GM12878 (cell line): ENCODE data around the gene MPDZ. TPM values are rescaled to one million over a fixed set of nuclear protein-coding genes. Genes with fewer than 3 reads are reported as not detected.

Experiments
- ATAC-seq: fragments of 200-7000 bp; cut with Tn5 transposase; 3 replicates; pipeline ENCODE4 v1.9.1; 2020; ENCODE audit warnings: mild to moderate bottlenecking, moderate library complexity
- BruUV-seq: library from RNA; stranded (reverse); fragments of 400-500 nt; replicated peaks from 2 replicates; lab custom pipeline; 2021; lab: Mats Ljungman, UMichigan
- CTCF ChIA-PET: fragments of 300-600 bp; sonication (Branson Sonifier 250); formaldehyde crosslinking; extraction: SDS; loops from one replicate; lab custom pipeline; 2021; ENCODE audit warnings: inconsistent platforms; lab: Yijun Ruan, JAX
- POLR2A ChIA-PET: fragments of 350-600 bp; formaldehyde crosslinking; extraction: SDS; loops from one replicate; lab custom pipeline; 2021; ENCODE audit warnings: inconsistent platforms; lab: Charles Lee
- RAD21 ChIA-PET: fragments of 300-600 bp; sonication (Branson Sonifier 250); formaldehyde crosslinking; loops from one replicate; lab custom pipeline; 2023; ENCODE audit warnings: antibody characterized with exemption; ENCODE audit not compliant: unreplicated experiment; lab: Charles Lee
- SMC1A ChIA-PET: fragments of 300-600 bp; sonication (Branson Sonifier 250); formaldehyde crosslinking; loops from one replicate; lab custom pipeline; 2023; ENCODE audit not compliant: unreplicated experiment, uncharacterized antibody; lab: Charles Lee
- DNase-seq: peaks from one replicate; pipeline ENCODE4 v3.0.0-alpha.2; 2011; ENCODE audit warnings: low read depth, low spot score
- FAIRE-seq: peaks from 3 replicates; lab custom pipeline; 2011; peaks lifted over from hg19 to GRCh38; lab: Jason Lieb, UNC
- H2AFZ ChIP-seq: 2 replicates; pipeline ENCODE4 v1.6.0; 2011; ENCODE audit warnings: low read depth, low read length, control low read depth; ENCODE audit not compliant: control insufficient read depth
- H3K27ac ChIP-seq: 2 replicates; pipeline ENCODE4 v1.5.1; 2011; ENCODE audit warnings: control low read depth; ENCODE audit not compliant: control insufficient read depth, insufficient read depth
- H3K27me3 ChIP-seq, 2 experiments: replicated peaks in 1 of 2; 2 replicates each; pipeline versions ENCODE4 v1.6.0 to v1.6.1; 2011; ENCODE audit warnings: low read length in 1 of 2; ENCODE audit not compliant: control insufficient read depth in 2 of 2, insufficient read depth in 2 of 2
- H3K36me3 ChIP-seq, 2 experiments: 2 replicates each; pipeline ENCODE4 v1.5.1; 2011; ENCODE audit warnings: low read length in 1 of 2; ENCODE audit not compliant: control insufficient read depth in 2 of 2, insufficient read depth in 2 of 2
- H3K4me1 ChIP-seq: 2 replicates; pipeline ENCODE4 v1.6.1; 2011; ENCODE audit warnings: mild to moderate bottlenecking, low read length, moderate library complexity, mixed read lengths; ENCODE audit not compliant: control insufficient read depth, insufficient read depth
- H3K4me2 ChIP-seq: 2 replicates; pipeline ENCODE4 v1.6.0; 2011; ENCODE audit warnings: control low read depth; ENCODE audit not compliant: control insufficient read depth, insufficient read depth
- H3K4me3 ChIP-seq: fragments of 200-600 bp; sonication (generic); 2 replicates; pipeline ENCODE4 v1.5.1; 2016
- H3K79me2 ChIP-seq: 2 replicates; pipeline ENCODE4 v1.6.0; 2011; ENCODE audit warnings: low read length; ENCODE audit not compliant: control insufficient read depth, insufficient read depth
- H3K9ac ChIP-seq: 2 replicates; pipeline ENCODE4 v1.8.0; 2011; ENCODE audit warnings: low read length, control low read depth, mixed read lengths; ENCODE audit not compliant: control insufficient read depth, insufficient read depth
- H3K9me3 ChIP-seq: replicated peaks from 3 replicates; pipeline ENCODE4 v1.5.1; 2011; ENCODE audit warnings: mild to moderate bottlenecking, low read length; ENCODE audit not compliant: control insufficient read depth, insufficient read depth
- H4K20me1 ChIP-seq: 2 replicates; pipeline ENCODE4 v1.6.0; 2011; ENCODE audit not compliant: control insufficient read depth, insufficient read depth
- ATF2 ChIP-seq: IDR thresholded peaks from 2 replicates; pipeline ENCODE4 v1.6.1; 2012; ENCODE audit warnings: low read length, inconsistent platforms
- BRCA1 ChIP-seq: IDR thresholded peaks from 2 replicates; pipeline ENCODE4 v1.6.1; 2011; ENCODE audit warnings: low read depth, low read length, improper control_type of control experiment
- ETV6 ChIP-seq, 2 experiments: fragments of 450-650 bp in 1 of 2; IDR thresholded peaks in 1 of 2; conservative IDR thresholded peaks in 1 of 2; 2 replicates each; pipeline ENCODE4 v1.6.1; 2014; ENCODE audit warnings: antibody characterized with exemption in 1 of 2, borderline replicate concordance in 1 of 2, low read depth in 1 of 2, mild to moderate bottlenecking in 1 of 2, moderate library complexity in 1 of 2
- KDM1A ChIP-seq: fragments of 200-600 bp; sonication (generic); IDR thresholded peaks from 2 replicates; pipeline ENCODE4 v1.6.1; 2016; ENCODE audit warnings: borderline replicate concordance
- KLF5 ChIP-seq: fragments of 450-650 bp; IDR thresholded peaks from 2 replicates; pipeline ENCODE4 v1.6.1; 2014; ENCODE audit warnings: mild to moderate bottlenecking; ENCODE audit not compliant: partially characterized antibody
- MAX ChIP-seq: IDR thresholded peaks from 2 replicates; pipeline ENCODE4 v1.6.1; 2012; ENCODE audit warnings: low read depth, low read length, improper control_type of control experiment
- MEF2B ChIP-seq: fragments of 450-650 bp; IDR thresholded peaks from 2 replicates; pipeline ENCODE4 v1.6.1; 2018; ENCODE audit warnings: mild to moderate bottlenecking, moderate library complexity; ENCODE audit not compliant: partially characterized antibody, poor library complexity, severe bottlenecking
- MTA3 ChIP-seq: IDR thresholded peaks from 2 replicates; pipeline ENCODE4 v1.6.1; 2012; ENCODE audit warnings: low read length, inconsistent platforms, borderline replicate concordance
- MYC ChIP-seq: IDR thresholded peaks from 2 replicates; pipeline ENCODE4 v1.6.1; 2011; ENCODE audit warnings: mild to moderate bottlenecking, low read length, moderate library complexity, inconsistent platforms; ENCODE audit not compliant: insufficient read depth, insufficient replicate concordance, insufficient read length, severe bottlenecking
- SMARCA5 ChIP-seq: fragments of 450-650 bp; IDR thresholded peaks from 2 replicates; pipeline ENCODE4 v1.6.1; 2017; ENCODE audit warnings: mild to moderate bottlenecking
- SPI1 ChIP-seq: IDR thresholded peaks from 2 replicates; pipeline ENCODE4 v1.6.1; 2011; ENCODE audit warnings: low read depth, mild to moderate bottlenecking, low read length, moderate library complexity, borderline replicate concordance; ENCODE audit not compliant: insufficient read depth
- SREBF1 ChIP-seq: IDR thresholded peaks from 2 replicates; pipeline ENCODE4 v1.6.1; 2012; ENCODE audit warnings: mild to moderate bottlenecking, low read length
- ZBED1 ChIP-seq: IDR thresholded peaks from 2 replicates; pipeline ENCODE4 v1.6.1; 2016; ENCODE audit warnings: borderline replicate concordance
- WGBS: methylation state at CpG from one replicate; pipeline ENCODE4 v1.1.6; 2016; ENCODE audit warnings: low lambda C conversion rate; ENCODE audit not compliant: insufficient replicate concordance, insufficient coverage; ENCODE audit errors: missing lambda C conversion rate; 5-methylcytosine and 5-hydroxymethylcytosine counted together
- in situ Hi-C: fragments of 300-500 bp; cut with MboI; formaldehyde crosslinking; loops from 9 replicates; pipeline ENCODE4 v1.14.3; 2018; ENCODE audit warnings: mixed read lengths
- intact Hi-C: fragments of 100-400 bp; cut with micrococcal nuclease; formaldehyde crosslinking; loops from one replicate; pipeline ENCODE4 v1.14.2; 2022; ENCODE audit not compliant: unreplicated experiment
- polyA plus RNA-seq, 11 experiments: library from polyadenylated mRNA; depleted of rRNA in 4 of 11; unstranded in 6 of 11; stranded (reverse) in 5 of 11; fragments of >200 nt; fragmentation: Nextera tagmentation in 4 of 11; fragmentation: Illumina TruSeq in 1 of 11; extraction: Ambion mirVana in 4 of 11; extraction: Trizol in 1 of 11; gene quantifications; 1 replicate in 1 of 11; 2 replicates in 10 of 11; pipeline versions ENCODE4 v1.2.1 to v1.2.3, GENCODE V29; 2011 to 2016; ENCODE audit warnings: inconsistent platforms in 2 of 11, missing spikeins in 2 of 11, low read depth in 1 of 11
- total RNA-seq, 4 experiments: library from RNA; depleted of rRNA in 3 of 4; stranded (reverse); fragments of >200 nt in 3 of 4; fragmentation: Illumina TruSeq in 1 of 4; extraction: Trizol in 1 of 4; gene quantifications; 2 replicates each; pipeline versions ENCODE4 v1.2.1 to v1.2.3, GENCODE V29; 2013 to 2021
- TF ChIP-seq, protein P1 (sequence below): IDR thresholded peaks from 2 replicates; pipeline ENCODE4 v1.6.1; 2012; ENCODE audit warnings: mild to moderate bottlenecking, low read depth, low read length

Gene MPDZ
- total and polyA plus RNA-seq, 10 of the 15 experiments (the other 5 are each of a cell fraction or from before 2014, with no cell fraction given), result 0.36 TPM; not detected in 9

GRCh38 chr9:13113216-13113615, 166.3 kb downstream of the MPDZ start:
- H3K4me1 ChIP-seq, result no peaks in the 10 kb centered on the region
- ATAC-seq, result no peak
- H3K4me2 ChIP-seq, result no peak overlapping the region
- CTCF ChIA-PET, result no interaction called here
- no peaks in the 10 kb centered on the region for H3K27me3 ChIP-seq
- FAIRE-seq, result no peak
- 0% methylated on average over 3 of the region's 3 CpGs for WGBS
- no peak overlapping the region for H3K27ac ChIP-seq
- H3K9ac ChIP-seq, result no peak overlapping the region
- in situ Hi-C loops (no loop called here), intact Hi-C loops (no loop called here)
- DNase-seq, result no peak
- SMC1A ChIA-PET, result no interaction called here
- no peaks in the 10 kb centered on the region for H3K9me3 ChIP-seq
- no peaks in the 10 kb centered on the region for H4K20me1 ChIP-seq
- POLR2A ChIA-PET, result no interaction called here
- no peaks in the 10 kb centered on the region for H3K36me3 ChIP-seq
- H3K4me3 ChIP-seq, result no peak overlapping the region
- TF ChIP-seq SPI1 (no peak), MAX (no peak), SREBF1 (no peak), MYC (no peak), MTA3 (no peak), SMARCA5 (no peak), KDM1A (no peak), KLF5 (no peak), MEF2B (no peak), BRCA1 (no peak), ZBED1 (no peak), ETV6 (conservative IDR thresholded peaks at IDR 0.05 in 1 of 2, IDR thresholded peaks at IDR 0.05 in 1 of 2; ENCODE audit: borderline replicate concordance in 1 of 2, low read depth in 1 of 2) (no peak), ATF2 (no peak)
- TF ChIP-seq, protein P1, sequence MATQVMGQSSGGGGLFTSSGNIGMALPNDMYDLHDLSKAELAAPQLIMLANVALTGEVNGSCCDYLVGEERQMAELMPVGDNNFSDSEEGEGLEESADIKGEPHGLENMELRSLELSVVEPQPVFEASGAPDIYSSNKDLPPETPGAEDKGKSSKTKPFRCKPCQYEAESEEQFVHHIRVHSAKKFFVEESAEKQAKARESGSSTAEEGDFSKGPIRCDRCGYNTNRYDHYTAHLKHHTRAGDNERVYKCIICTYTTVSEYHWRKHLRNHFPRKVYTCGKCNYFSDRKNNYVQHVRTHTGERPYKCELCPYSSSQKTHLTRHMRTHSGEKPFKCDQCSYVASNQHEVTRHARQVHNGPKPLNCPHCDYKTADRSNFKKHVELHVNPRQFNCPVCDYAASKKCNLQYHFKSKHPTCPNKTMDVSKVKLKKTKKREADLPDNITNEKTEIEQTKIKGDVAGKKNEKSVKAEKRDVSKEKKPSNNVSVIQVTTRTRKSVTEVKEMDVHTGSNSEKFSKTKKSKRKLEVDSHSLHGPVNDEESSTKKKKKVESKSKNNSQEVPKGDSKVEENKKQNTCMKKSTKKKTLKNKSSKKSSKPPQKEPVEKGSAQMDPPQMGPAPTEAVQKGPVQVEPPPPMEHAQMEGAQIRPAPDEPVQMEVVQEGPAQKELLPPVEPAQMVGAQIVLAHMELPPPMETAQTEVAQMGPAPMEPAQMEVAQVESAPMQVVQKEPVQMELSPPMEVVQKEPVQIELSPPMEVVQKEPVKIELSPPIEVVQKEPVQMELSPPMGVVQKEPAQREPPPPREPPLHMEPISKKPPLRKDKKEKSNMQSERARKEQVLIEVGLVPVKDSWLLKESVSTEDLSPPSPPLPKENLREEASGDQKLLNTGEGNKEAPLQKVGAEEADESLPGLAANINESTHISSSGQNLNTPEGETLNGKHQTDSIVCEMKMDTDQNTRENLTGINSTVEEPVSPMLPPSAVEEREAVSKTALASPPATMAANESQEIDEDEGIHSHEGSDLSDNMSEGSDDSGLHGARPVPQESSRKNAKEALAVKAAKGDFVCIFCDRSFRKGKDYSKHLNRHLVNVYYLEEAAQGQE, result no peak
- TF ChIP-seq, all 136 proteins: peak for 0
- no TSS peak for BruUV-seq
- no peaks in the 10 kb centered on the region for H3K79me2 ChIP-seq
- H2AFZ ChIP-seq, result no peak overlapping the region
- RAD21 ChIA-PET, result no interaction called here
